ENCODE measurements around the gene TNF.
A peak's percentile ranks its signal among the peaks of the same experiment; 100 is the strongest.
"Not testable (repeated sequence)": the region's sequence is repeated elsewhere in the genome, so short reads cannot be mapped to it uniquely, and the experiment has no call there.

Gene TNF

GRCh38 chr6:31587791-31588777, 12.7 kb downstream of the TNF start:
- no peak overlapping the region for H3K27ac ChIP-seq
- TF ChIP-seq CTCF (conservative IDR thresholded peaks at IDR 0.05) = no peak

GRCh38 chr6:31588871-31589650, 13.7 kb downstream of the TNF start:
- TF ChIP-seq CTCF (conservative IDR thresholded peaks at IDR 0.05) = no peak
- no peak overlapping the region for H3K27ac ChIP-seq

GRCh38 chr6:31590691-31591090, 15.3 kb downstream of the TNF start:
- not testable (repeated sequence) for H3K27ac ChIP-seq

- TF ChIP-seq CTCF (conservative IDR thresholded peaks at IDR 0.05) = no peak
- no peak overlapping the region for H3K27ac ChIP-seq
Measured at GRCh38 chr6:31592396-31592771, 17.0 kb downstream of the TNF start.

- TF ChIP-seq CTCF (conservative IDR thresholded peaks at IDR 0.05) = peak; percentile 61
- H3K27ac ChIP-seq = no peak overlapping the region
Measured at GRCh38 chr6:31597006-31597405, 21.6 kb downstream of the TNF start.

- TF ChIP-seq CTCF (conservative IDR thresholded peaks at IDR 0.05) = no peak
Measured at GRCh38 chr6:31607317-31607716, 32.0 kb downstream of the TNF start.

GRCh38 chr6:31609519-31610406, 34.4 kb downstream of the TNF start:
- peak overlapping the region; percentile 44 for H3K27ac ChIP-seq
- no peak for TF ChIP-seq CTCF (conservative IDR thresholded peaks at IDR 0.05)

More at GRCh38 chr6:31607317-31607716, 32.0 kb downstream of the TNF start:
- H3K27ac ChIP-seq = no peak overlapping the region

Data from VCaP (cell line).